ENCODE data around the gene SLC35C1.

- TF ChIP-seq CTCF (conservative IDR thresholded peaks at IDR 0.05 in 1 of 2, IDR thresholded peaks at IDR 0.05 in 1 of 2; ENCODE audit: extremely low read depth in 1 of 2, insufficient read depth in 1 of 2, low read depth in 1 of 2, low read length in 2 of 2): no peak
- no peak for TF ChIP-seq EZH2 (IDR thresholded peaks at IDR 0.05; ENCODE audit: borderline replicate concordance, low read length)
Observed at GRCh38 chr11:45844822-45845578, 40.1 kb downstream of the SLC35C1 start.
